ENCODE data around the gene KIRREL3.
"Not testable (repeated sequence)": the region's sequence is repeated elsewhere in the genome, so short reads cannot be mapped to it uniquely, and the experiment has no call there.

The KIRREL3 gene

DNA sequence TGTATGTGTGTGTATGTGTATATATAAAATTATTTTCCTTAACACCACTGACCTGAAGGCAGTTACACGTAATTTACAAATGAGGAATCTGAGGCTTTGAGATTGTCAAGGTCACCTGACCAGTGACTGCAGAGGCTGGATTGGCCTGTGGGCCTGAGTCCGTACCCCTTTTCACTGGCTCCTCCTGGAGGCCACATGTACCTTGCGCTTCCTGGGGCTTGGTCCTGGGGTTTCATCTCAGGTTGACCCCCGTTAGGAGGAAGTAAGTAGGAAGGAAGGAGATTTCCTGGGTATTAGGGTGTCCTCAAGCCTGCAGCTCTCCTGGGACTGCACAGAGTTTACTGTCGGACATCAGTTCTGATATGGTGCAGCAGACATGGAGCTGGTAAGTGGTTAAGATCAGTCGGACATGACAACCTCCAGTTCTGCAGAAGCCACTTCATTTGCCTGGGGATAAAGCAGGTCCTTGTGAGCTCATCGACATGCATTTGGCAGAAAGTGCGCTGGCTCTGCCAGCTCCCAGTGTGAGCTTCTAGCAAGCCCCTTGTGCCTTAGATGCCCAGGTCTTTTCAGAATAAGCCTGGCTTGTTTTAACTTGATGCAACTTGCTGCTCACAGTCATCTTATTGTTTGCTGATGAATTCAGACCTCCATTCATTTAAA lies 608.5 kb downstream of the KIRREL3 start:
- no peak for DNase-seq

- DNase-seq = no peak
Measured at GRCh38 chr11:126391286-126391954, 609.1 kb downstream of the KIRREL3 start.

GRCh38 chr11:126390272-126390867 lies 610.2 kb downstream of the KIRREL3 start:
- DNase-seq = no peak

- no peak for DNase-seq
Measured at GRCh38 chr11:126387857-126388256, 612.7 kb downstream of the KIRREL3 start.

DNA sequence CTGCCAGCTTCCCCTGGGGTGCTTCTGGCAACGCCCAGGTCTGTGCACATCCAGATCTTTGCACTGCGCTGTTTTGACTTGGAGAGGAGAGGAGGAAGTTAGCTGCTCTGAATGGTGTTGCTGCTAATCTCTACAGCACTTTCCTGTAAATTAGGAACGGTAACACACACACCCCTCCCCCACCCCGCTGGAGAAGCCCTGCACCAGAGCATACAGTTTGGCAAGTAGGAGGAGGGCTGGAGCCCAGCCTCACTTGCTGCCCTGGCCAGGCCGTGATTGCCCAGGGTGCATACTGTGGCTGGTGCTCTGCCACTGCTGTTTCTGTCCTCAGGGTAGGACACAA lies 613.9 kb downstream of the KIRREL3 start:
- not testable (repeated sequence) for DNase-seq

GRCh38 chr11:126385991-126386728 lies 614.4 kb downstream of the KIRREL3 start:
- DNase-seq = no peak

GRCh38 chr11:126384449-126385070 lies 616.0 kb downstream of the KIRREL3 start:
- DNase-seq = no peak

- DNase-seq = no peak
Measured at GRCh38 chr11:126383339-126384335, 616.9 kb downstream of the KIRREL3 start.

DNA sequence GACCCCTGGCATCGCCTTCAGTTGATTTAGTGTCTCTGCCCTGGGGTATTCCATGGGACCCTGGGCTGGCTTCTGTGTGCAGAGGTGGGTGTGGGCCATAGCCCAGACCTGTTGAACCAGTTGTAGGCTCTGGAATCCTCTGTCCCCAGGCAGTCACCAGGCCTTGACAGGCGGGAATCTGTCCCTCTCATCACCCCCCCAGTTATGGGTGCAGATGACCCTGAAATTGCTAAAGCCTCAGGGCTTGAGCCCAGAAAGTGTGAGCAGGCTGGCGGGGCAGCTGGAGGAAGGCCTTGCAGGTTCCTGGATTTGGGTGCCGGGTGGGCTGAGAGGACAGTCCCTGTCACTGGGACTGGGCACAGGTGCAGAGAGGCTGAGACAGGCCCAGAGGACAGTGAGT lies 617.9 kb downstream of the KIRREL3 start:
- DNase-seq = not testable (repeated sequence)

GRCh38 chr11:126381960-126382359 lies 618.6 kb downstream of the KIRREL3 start:
- DNase-seq = not testable (repeated sequence)

DNA sequence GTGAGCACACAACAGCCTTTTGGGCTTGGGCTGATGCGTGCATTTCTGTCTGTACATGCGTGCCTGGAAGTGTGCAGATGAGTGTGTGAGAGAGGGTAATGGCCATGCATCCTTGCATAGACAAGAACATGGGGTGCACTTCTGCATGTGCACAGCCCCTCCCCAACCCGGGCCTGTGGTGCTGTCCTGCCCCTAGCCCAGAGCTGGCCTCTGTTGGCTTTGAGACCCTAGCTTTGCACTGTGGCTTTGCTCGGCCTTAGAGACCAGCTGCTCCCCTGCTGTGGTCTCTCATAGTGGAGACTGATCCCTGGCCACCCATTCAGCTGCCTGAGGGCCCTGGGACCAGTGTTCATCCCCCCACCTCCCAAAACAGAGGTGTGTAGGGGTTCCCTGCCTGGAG lies 619.7 kb downstream of the KIRREL3 start:
- DNase-seq = no peak

- DNase-seq = no peak
Measured at GRCh38 chr11:126378763-126379162, 621.8 kb downstream of the KIRREL3 start.

DNA sequence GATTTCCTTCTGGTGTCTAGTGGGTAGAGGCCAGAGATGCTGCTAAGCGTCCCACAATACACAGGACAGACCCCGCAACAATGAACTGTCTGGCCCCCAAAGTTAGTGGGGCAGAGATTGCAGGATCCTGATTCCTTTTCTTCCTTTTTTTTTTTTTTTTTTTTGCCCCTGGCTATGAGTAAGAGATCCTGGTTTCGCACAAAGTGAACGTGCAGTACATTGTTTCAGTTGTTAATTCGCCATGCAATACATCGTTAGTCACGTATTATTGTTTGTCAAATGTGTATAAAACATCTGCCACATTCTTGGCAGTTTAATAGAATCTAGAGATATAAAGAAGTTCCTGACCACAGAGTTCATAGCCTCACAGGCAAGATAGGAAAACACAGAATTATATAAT lies 624.8 kb downstream of the KIRREL3 start:
- DNase-seq = no peak

- not testable (repeated sequence) for DNase-seq
Measured at GRCh38 chr11:126374562-126375300, 625.8 kb downstream of the KIRREL3 start.

DNA sequence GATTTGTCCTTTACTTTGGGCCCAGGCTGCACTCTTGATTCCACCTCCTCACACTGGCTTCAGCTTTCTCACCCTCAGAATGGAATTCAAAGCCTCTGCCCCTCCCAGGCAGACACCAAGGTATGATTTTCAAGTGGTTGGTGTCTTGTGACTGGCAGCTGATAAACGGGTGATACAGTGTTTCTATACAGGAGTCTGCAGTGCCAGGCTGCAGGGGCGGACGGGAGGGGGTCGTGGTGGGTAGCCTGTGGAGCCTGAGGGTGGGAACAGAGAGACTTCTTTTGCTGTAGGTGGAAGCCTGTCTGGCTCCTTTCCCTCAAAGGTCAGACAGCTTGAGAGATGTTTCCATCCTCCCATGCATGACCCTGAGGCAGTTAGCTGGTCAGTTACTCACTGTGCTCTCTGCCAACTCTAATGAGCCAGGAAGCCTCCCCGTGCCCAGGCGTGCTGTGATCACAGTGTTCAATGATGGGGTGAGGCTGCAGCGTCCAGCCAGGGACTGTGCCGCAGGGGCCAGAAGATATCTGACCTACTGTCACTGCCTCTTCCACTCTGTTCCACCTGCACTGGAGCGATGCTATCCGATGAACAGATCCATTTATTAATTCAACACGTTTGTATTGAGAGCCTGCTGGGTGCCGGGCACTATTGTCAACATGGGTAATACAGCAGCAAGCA lies 627.0 kb downstream of the KIRREL3 start:
- not testable (repeated sequence) for DNase-seq

All from NCI-H1694 (cell line).